ENCODE results near the gene FAM76B. TPM values are rescaled to one million over a fixed set of nuclear protein-coding genes. Genes with fewer than 3 reads are reported as not detected.

Gene FAM76B
- polyA plus RNA-seq, 3 donors, result 7.8 to 46.6 (median 8.2) TPM

GRCh38 chr11:95791709-95792033 is 2.1 kb upstream of the FAM76B start:
- peak overlapping the region in 1 of 2 donors; percentile 99 for H3K27ac ChIP-seq (ENCODE audit: low read depth in 1 of 2, low read length in 2 of 2)
- H3K27ac Mint-ChIP-seq, result peak overlapping the region in 3 of 7 donors; percentile 100
- no peaks in the 10 kb centered on the region for H3K27me3 Mint-ChIP-seq (ENCODE audit: low read depth in 3 of 3)
- H3K9me3 ChIP-seq (replicated peaks in 1 of 2; ENCODE audit: control insufficient read depth in 1 of 2, insufficient read depth in 1 of 2, low read length in 2 of 2), result no peaks in the 10 kb centered on the region
- H3K4me1 Mint-ChIP-seq, result peaks cover 30% of the 10 kb centered on the region
- no peaks in the 10 kb centered on the region for H3K27me3 ChIP-seq (ENCODE audit: control insufficient read depth in 2 of 2, insufficient read depth in 2 of 2, low read length in 2 of 2)
- peaks cover 0 to 1% (median 0%) of the 10 kb centered on the region in 7 donors for H3K9me3 Mint-ChIP-seq
- peak overlapping the region; percentile 99 for H2AFZ ChIP-seq (ENCODE audit: insufficient read depth, low read depth, low read length, poor library complexity, severe bottlenecking)
- peaks cover 12 to 13% of the 10 kb centered on the region in 2 donors for H3K36me3 Mint-ChIP-seq
- peaks cover 92% of the 10 kb centered on the region for H3K79me2 ChIP-seq (ENCODE audit: insufficient read depth, low read length)
- intact Hi-C loops (cut with micrococcal nuclease), result no loop called here
- peak overlapping the region; percentile 94 for H3K4me2 ChIP-seq (replicated peaks; ENCODE audit: extremely low read depth, low read length, poor library complexity, severe bottlenecking)
- H3K36me3 ChIP-seq (replicated peaks in 1 of 2; ENCODE audit: control insufficient read depth in 1 of 2, insufficient read depth in 2 of 2, low read length in 2 of 2), result peaks cover 9 to 14% of the 10 kb centered on the region in 2 donors
- peak overlapping the region; percentile 59 to 97 (median 77) for H3K4me3 ChIP-seq (replicated peaks in 1 of 3; ENCODE audit: low read depth in 2 of 3, low read length in 3 of 3)
- 66% methylated on average over 8 of the region's 8 CpGs for WGBS (ENCODE audit: insufficient coverage)
- TF ChIP-seq, protein P1, sequence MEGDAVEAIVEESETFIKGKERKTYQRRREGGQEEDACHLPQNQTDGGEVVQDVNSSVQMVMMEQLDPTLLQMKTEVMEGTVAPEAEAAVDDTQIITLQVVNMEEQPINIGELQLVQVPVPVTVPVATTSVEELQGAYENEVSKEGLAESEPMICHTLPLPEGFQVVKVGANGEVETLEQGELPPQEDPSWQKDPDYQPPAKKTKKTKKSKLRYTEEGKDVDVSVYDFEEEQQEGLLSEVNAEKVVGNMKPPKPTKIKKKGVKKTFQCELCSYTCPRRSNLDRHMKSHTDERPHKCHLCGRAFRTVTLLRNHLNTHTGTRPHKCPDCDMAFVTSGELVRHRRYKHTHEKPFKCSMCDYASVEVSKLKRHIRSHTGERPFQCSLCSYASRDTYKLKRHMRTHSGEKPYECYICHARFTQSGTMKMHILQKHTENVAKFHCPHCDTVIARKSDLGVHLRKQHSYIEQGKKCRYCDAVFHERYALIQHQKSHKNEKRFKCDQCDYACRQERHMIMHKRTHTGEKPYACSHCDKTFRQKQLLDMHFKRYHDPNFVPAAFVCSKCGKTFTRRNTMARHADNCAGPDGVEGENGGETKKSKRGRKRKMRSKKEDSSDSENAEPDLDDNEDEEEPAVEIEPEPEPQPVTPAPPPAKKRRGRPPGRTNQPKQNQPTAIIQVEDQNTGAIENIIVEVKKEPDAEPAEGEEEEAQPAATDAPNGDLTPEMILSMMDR (IDR thresholded peaks at IDR 0.05), result no peak
- no peaks in the 10 kb centered on the region for H4K20me1 ChIP-seq (ENCODE audit: insufficient read depth, low read length)
- peaks cover 16 to 28% of the 10 kb centered on the region in 2 donors for H3K4me1 ChIP-seq (ENCODE audit: control insufficient read depth in 1 of 2, insufficient read depth in 2 of 2, low read length in 2 of 2)
- peak overlapping the region; percentile 99 for H3K4me3 Mint-ChIP-seq
- no peak for DNase-seq
- no peak overlapping the region for H3K9ac ChIP-seq (ENCODE audit: insufficient read depth, low read length, poor library complexity, severe bottlenecking)

DNA sequence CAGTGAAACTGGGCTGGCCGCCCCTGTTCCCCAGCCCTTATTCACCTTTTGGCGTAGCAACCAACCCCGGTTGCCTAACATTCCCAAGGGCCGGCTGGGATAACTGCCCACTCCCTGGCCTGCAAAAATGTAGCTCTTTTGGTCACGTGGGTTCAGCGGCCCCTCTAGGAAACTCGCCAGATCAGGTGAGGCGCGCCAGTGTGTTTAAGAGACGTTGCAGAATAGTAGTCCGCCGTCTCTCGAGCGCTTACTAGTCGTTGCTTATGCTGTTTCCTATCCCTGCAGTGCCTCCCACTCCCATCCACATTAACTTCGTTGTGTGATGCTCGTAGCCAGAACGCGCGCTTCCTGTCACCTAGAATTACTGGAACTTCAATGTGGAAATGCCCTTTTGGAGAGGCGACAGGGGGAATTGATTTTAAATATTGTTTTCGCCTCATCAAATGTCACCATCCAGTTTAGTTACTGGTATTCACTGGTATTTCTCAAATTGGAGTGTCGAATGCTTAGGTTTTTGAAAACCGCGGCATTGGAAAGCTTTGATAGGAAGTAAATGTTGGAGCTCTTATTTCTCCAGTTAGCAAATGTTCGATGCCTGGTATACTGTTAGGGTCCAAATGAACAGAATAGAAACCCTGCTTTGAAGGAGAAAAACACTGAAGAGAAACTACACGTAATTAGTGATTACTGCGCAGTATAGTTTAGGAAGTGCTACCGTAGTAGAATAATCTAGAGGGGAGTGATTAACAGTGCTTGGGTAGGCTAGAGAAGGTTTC is 1.5 kb upstream of the FAM76B start:
- 9% methylated on average over 24 of the region's 29 CpGs for WGBS (ENCODE audit: insufficient coverage)
- Mint-ChIP-seq H3K9me3 (peaks cover 0 to 1% (median 0%) of the 10 kb centered on the region in 7 donors), H3K27ac (peak overlapping the region; percentile 100), H3K36me3 (peaks cover 15% of the 10 kb centered on the region in 2 donors), H3K4me3 (peak overlapping the region; percentile 99), H3K27me3 (ENCODE audit: low read depth in 3 of 3) (no peaks in the 10 kb centered on the region), H3K4me1 (peaks cover 30% of the 10 kb centered on the region)
- Histone ChIP-seq H3K9ac (ENCODE audit: insufficient read depth, low read length, poor library complexity, severe bottlenecking) (peak overlapping the region; percentile 95), H3K4me2 (replicated peaks; ENCODE audit: extremely low read depth, low read length, poor library complexity, severe bottlenecking) (peak overlapping the region; percentile 94), H3K27me3 (ENCODE audit: control insufficient read depth in 2 of 2, insufficient read depth in 2 of 2, low read length in 2 of 2) (no peaks in the 10 kb centered on the region), H2AFZ (ENCODE audit: insufficient read depth, low read depth, low read length, poor library complexity, severe bottlenecking) (peak overlapping the region; percentile 99), H3K4me1 (ENCODE audit: control insufficient read depth in 1 of 2, insufficient read depth in 2 of 2, low read length in 2 of 2) (peaks cover 16 to 28% of the 10 kb centered on the region in 2 donors), H4K20me1 (ENCODE audit: insufficient read depth, low read length) (no peaks in the 10 kb centered on the region), H3K27ac (ENCODE audit: low read depth in 1 of 2, low read length in 2 of 2) (peak overlapping the region; percentile 98 to 99), H3K4me3 (replicated peaks in 1 of 3; ENCODE audit: low read depth in 2 of 3, low read length in 3 of 3) (peak overlapping the region; percentile 59 to 97 (median 77)), H3K9me3 (replicated peaks in 1 of 2; ENCODE audit: control insufficient read depth in 1 of 2, insufficient read depth in 1 of 2, low read length in 2 of 2) (no peaks in the 10 kb centered on the region), H3K79me2 (ENCODE audit: insufficient read depth, low read length) (peaks cover 92% of the 10 kb centered on the region), H3K36me3 (replicated peaks in 1 of 2; ENCODE audit: control insufficient read depth in 1 of 2, insufficient read depth in 2 of 2, low read length in 2 of 2) (peaks cover 13 to 20% of the 10 kb centered on the region in 2 donors)
- TF ChIP-seq, protein P1 (IDR thresholded peaks at IDR 0.05), result no peak
- DNase-seq, result peak in 2 of 3 donors; percentile 17 to 39
- intact Hi-C loops (cut with micrococcal nuclease), result no loop called here
